ENCODE measurements around the gene CP.

GRCh38 chr3:149217347-149217746 is 4.3 kb downstream of the CP start:
- no peak for TF ChIP-seq POLR2A (IDR thresholded peaks at IDR 0.05)
- TF ChIP-seq, protein P1, sequence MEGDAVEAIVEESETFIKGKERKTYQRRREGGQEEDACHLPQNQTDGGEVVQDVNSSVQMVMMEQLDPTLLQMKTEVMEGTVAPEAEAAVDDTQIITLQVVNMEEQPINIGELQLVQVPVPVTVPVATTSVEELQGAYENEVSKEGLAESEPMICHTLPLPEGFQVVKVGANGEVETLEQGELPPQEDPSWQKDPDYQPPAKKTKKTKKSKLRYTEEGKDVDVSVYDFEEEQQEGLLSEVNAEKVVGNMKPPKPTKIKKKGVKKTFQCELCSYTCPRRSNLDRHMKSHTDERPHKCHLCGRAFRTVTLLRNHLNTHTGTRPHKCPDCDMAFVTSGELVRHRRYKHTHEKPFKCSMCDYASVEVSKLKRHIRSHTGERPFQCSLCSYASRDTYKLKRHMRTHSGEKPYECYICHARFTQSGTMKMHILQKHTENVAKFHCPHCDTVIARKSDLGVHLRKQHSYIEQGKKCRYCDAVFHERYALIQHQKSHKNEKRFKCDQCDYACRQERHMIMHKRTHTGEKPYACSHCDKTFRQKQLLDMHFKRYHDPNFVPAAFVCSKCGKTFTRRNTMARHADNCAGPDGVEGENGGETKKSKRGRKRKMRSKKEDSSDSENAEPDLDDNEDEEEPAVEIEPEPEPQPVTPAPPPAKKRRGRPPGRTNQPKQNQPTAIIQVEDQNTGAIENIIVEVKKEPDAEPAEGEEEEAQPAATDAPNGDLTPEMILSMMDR (IDR thresholded peaks at IDR 0.05), result no peak
